Hippocampal formation (tissue), 2 donors: ENCODE results near the gene CEP57L1.

Experiments
- DNase-seq, 2 donors: peaks; one replicate each; lab custom pipeline; 2025; lab: John Stamatoyannopoulos, UW

CEP57L1 gene

GRCh38 chr6:109095036-109095834, at the start of gene CEP57L1:
Gene CEP57L1, plus strand, starts transcription at chr6:109095507. Its CDS starts 49,715 bp downstream, at chr6:109145222.
- peak; percentile 95 to 98 for DNase-seq

GRCh38 chr6:109048176-109048575, 47.1 kb upstream of the CEP57L1 start:
- no peak for DNase-seq

- DNase-seq = no peak
Observed at GRCh38 chr6:109048670-109049415, 46.5 kb upstream of the CEP57L1 start.

- DNase-seq = peak; percentile 29 to 73
Observed at GRCh38 chr6:109050012-109050411, 45.3 kb upstream of the CEP57L1 start.

- DNase-seq = no peak
Observed at GRCh38 chr6:109050447-109051102, 44.7 kb upstream of the CEP57L1 start.

GRCh38 chr6:109051301-109052017, 43.8 kb upstream of the CEP57L1 start:
- no peak for DNase-seq

- no peak for DNase-seq
Observed at GRCh38 chr6:109052018-109052651, 43.2 kb upstream of the CEP57L1 start.

GRCh38 chr6:109052852-109053251, 42.5 kb upstream of the CEP57L1 start:
- no peak for DNase-seq

- DNase-seq = no peak
Observed at GRCh38 chr6:109053336-109053735, 42.0 kb upstream of the CEP57L1 start.

GRCh38 chr6:109055771-109056235, 39.5 kb upstream of the CEP57L1 start:
- DNase-seq = no peak

- DNase-seq = no peak
Observed at GRCh38 chr6:109056661-109057060, 38.6 kb upstream of the CEP57L1 start.

GRCh38 chr6:109058620-109059019, 36.7 kb upstream of the CEP57L1 start:
- DNase-seq = no peak

- DNase-seq = no peak
Observed at GRCh38 chr6:109059153-109059552, 36.2 kb upstream of the CEP57L1 start.

- no peak for DNase-seq
Observed at GRCh38 chr6:109059571-109060021, 35.7 kb upstream of the CEP57L1 start.

- DNase-seq = no peak
Observed at GRCh38 chr6:109060571-109060970, 34.7 kb upstream of the CEP57L1 start.

- no peak for DNase-seq
Observed at GRCh38 chr6:109062216-109062615, 33.1 kb upstream of the CEP57L1 start.

GRCh38 chr6:109062767-109063352, 32.4 kb upstream of the CEP57L1 start:
- DNase-seq = no peak

- no peak for DNase-seq
Observed at GRCh38 chr6:109069746-109070145, 25.6 kb upstream of the CEP57L1 start.

- DNase-seq = no peak
Observed at GRCh38 chr6:109071125-109071917, 24.0 kb upstream of the CEP57L1 start.
